Right cardiac atrium (tissue), 5 donors: ENCODE results near the gene TRAM2. TPM values are rescaled to one million over a fixed set of nuclear protein-coding genes. Genes with fewer than 3 reads are reported as not detected.

ENCODE experiments used
- ATAC-seq, 2 donors: fragments of 200-7000 bp; cut with Tn5 transposase; one replicate each; pipeline versions ENCODE4 v1.8.0 to v1.9.1; 2020; ENCODE audit warnings: moderate library complexity in 2 of 2, mild to moderate bottlenecking in 1 of 2
- DNase-seq, 3 donors: peaks; one replicate each; pipeline ENCODE4 v3.0.0-alpha.2; 2020
- H3K27ac ChIP-seq: one replicate; pipeline ENCODE4 v1.5.1; 2013; ENCODE audit warnings: mild to moderate bottlenecking, low read length, control low read depth, moderate library complexity
- H3K27me3 ChIP-seq: one replicate; pipeline ENCODE4 v1.6.1; 2013; ENCODE audit not compliant: control insufficient read depth, insufficient read depth
- H3K4me1 ChIP-seq: one replicate; pipeline ENCODE4 v1.6.1; 2013; ENCODE audit warnings: low read length; ENCODE audit not compliant: control insufficient read depth, insufficient read depth
- H3K4me3 ChIP-seq: one replicate; pipeline ENCODE4 v1.5.1; 2013; ENCODE audit warnings: low read length, control low read depth
- H3K9me3 ChIP-seq: one replicate; pipeline ENCODE4 v1.6.1; 2013; ENCODE audit warnings: low read length; ENCODE audit not compliant: control insufficient read depth
- WGBS: extraction: QIAGEN DNeasy Blood & Tissue Kit; methylation state at CpG from one replicate; pipeline ENCODE4 v1.1.7; 2013; 5-methylcytosine and 5-hydroxymethylcytosine counted together
- intact Hi-C, 4 donors: fragments of 100-400 bp; cut with DNase I; formaldehyde crosslinking; loops; one replicate each; pipeline versions ENCODE4 v1.11.0 to v1.14.0; 2022 to 2023
- polyA plus RNA-seq: library from polyadenylated mRNA; stranded (reverse); fragments of 200-250 nt; gene quantifications from one replicate; pipeline ENCODE4 v1.2.3, GENCODE V29; 2013
- total RNA-seq, 4 donors: library from RNA; stranded (reverse); fragmentation: NEBNext Ultra II Directional; extraction: Animal tissue kit (Norgen Biotek cat#: 25700); gene quantifications; one replicate each; pipeline ENCODE4 v1.2.1, GENCODE V29; 2021
- donor health status: healthy with polysubstance abuse.
- donor health status: DM: no; HTN: yes; CAD: no.
- donor health status: DM: no; HTN: no; CAD: no.
- donor health status: DM: no; HTN: yes; CAD: no; lungs with severe emphysema.
- donor health status: DM: yes; HTN: yes; CAD: no.

The TRAM2 gene
- total and polyA plus RNA-seq, 5 donors, result 7.1 to 18.2 (median 14.6) TPM

DNA sequence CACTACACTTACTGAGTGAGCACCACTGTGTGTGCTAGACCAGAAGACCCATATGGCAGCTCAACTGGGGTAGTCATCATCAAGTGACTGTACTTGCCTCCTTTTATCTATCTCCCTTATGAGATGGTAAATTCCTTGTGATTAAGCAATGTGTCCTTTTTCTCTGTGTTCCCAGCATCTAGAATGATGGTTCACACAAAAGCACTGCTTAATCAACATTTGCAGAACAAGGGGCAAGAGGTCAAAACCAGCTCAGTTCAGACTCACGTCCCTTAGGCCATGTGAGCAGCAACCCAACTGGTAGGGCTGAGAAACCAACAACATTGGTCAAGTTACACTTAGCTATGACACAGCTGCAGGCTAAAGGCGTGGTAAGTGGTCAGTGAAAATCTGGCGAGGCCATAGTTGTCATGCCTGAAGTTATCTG, 10.0 kb downstream of the TRAM2 start:
- Histone ChIP-seq H3K4me3 (no peak overlapping the region), H3K27me3 (no peaks in the 10 kb centered on the region), H3K9me3 (no peaks in the 10 kb centered on the region), H3K4me1 (peaks cover 31% of the 10 kb centered on the region), H3K27ac (peak overlapping the region; percentile 40)
- ATAC-seq (peak; percentile 59 to 67), DNase-seq (peak in 1 of 3 donors; percentile 33)
- intact Hi-C loops, result no loop called here
- 53% methylated on average over 3 of the region's 3 CpGs for WGBS

GRCh38 chr6:52566201-52566600, 10.7 kb downstream of the TRAM2 start:
- intact Hi-C loops, result no loop called here
- DNase-seq (no peak), ATAC-seq (no peak)
- WGBS, result 88% methylated on average over 2 of the region's 2 CpGs
- Histone ChIP-seq H3K27ac (no peak overlapping the region), H3K9me3 (no peaks in the 10 kb centered on the region), H3K27me3 (no peaks in the 10 kb centered on the region), H3K4me3 (no peak overlapping the region), H3K4me1 (peaks cover 31% of the 10 kb centered on the region)

DNA sequence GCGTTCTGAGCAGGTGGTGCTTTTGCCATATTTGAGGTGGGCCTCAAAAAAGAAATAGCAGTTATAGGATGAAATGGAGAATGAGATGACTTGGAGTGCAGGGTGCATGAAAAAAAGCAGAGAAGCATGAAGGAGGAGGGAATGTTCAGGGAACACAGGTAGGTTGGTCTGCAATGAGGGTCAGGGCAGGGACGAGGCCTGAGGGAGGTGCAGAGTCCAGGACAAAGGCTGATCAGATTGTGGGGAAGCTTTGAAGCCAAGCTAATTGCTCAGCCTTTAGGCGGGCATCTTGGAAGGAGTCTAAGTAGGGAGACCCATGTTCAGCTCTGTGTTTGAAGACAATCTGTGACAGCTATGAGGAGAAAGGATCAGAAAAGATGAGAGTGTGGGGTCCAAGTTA, 12.0 kb downstream of the TRAM2 start:
- H3K9me3 ChIP-seq, result no peaks in the 10 kb centered on the region
- peaks cover 31% of the 10 kb centered on the region for H3K4me1 ChIP-seq
- no peak overlapping the region for H3K27ac ChIP-seq
- DNase-seq, result no peak
- ATAC-seq, result no peak
- intact Hi-C loops, result no loop called here
- no peaks in the 10 kb centered on the region for H3K27me3 ChIP-seq
- H3K4me3 ChIP-seq, result no peak overlapping the region
- 95% methylated on average over 3 of the region's 3 CpGs for WGBS

DNA sequence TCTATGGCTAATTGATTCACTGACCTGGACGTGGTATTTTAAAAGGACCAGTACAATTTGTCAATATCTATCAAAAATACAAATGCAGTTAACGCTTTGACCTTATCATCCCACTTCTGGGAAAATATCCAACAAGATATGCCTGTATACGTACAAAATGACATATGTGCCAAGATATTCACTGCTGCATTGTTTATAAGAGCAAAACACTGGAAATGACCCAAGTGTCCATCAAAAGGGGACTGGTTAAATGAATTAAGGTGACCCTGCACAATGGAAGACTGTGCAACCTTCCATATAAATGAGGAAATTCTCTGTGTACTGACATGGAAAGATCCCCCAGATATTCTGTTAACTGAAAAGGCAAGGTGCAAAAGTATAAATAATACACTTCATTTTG, 13.9 kb downstream of the TRAM2 start:
- Histone ChIP-seq H3K9me3 (no peaks in the 10 kb centered on the region), H3K27me3 (no peaks in the 10 kb centered on the region), H3K27ac (no peak overlapping the region), H3K4me3 (no peak overlapping the region), H3K4me1 (peaks cover 29% of the 10 kb centered on the region)
- DNase-seq, result no peak
- 27% methylated on average over 3 of the region's 3 CpGs for WGBS
- no peak for ATAC-seq
- intact Hi-C loops, result no loop called here

- ATAC-seq (peak; percentile 40 to 74), DNase-seq (no peak)
- Histone ChIP-seq H3K9me3 (no peaks in the 10 kb centered on the region), H3K27me3 (no peaks in the 10 kb centered on the region), H3K4me1 (peaks cover 25% of the 10 kb centered on the region), H3K27ac (no peak overlapping the region), H3K4me3 (no peak overlapping the region)
- intact Hi-C loops, result no loop called here
- 31% methylated on average over 5 of the region's 5 CpGs for WGBS
Measured at GRCh38 chr6:52560462-52560861, 16.4 kb downstream of the TRAM2 start.

DNA sequence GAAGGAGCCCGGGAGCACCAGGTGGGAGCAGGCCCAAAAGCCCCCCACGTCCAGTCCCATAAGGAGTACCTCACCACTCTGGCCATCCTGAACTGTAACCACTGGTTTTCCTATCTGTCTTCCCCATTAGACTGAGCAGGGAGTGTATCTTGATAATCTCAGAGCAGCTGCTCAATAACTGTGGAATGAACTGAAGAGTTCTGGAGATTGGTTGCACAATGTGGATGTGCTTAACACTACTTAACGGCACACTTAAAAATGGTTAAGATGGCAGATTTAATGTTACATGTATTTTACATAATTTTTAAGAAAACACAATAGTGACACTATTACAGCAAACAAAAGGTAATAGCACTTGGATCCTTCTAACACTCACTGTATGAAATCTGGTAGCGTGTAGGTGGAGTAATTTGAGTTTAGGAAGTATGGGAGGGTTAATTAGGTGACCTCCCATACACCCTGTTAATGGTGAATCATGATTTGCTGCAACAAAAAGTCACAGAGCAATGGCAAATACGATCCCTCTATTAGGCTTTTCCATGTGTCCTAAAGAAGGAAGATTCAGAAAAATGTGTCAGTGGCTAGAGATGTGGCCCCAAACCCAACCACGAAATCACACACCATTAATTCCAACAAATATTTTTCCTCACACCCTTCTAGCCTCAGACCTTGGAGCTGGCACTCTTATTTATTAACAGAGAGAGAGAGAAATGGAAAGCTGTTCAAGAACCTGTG, 18.4 kb downstream of the TRAM2 start:
- peaks cover 11% of the 10 kb centered on the region for H3K4me1 ChIP-seq
- intact Hi-C loops, result no loop called here
- 74% methylated on average over 6 of the region's 6 CpGs for WGBS

DNA sequence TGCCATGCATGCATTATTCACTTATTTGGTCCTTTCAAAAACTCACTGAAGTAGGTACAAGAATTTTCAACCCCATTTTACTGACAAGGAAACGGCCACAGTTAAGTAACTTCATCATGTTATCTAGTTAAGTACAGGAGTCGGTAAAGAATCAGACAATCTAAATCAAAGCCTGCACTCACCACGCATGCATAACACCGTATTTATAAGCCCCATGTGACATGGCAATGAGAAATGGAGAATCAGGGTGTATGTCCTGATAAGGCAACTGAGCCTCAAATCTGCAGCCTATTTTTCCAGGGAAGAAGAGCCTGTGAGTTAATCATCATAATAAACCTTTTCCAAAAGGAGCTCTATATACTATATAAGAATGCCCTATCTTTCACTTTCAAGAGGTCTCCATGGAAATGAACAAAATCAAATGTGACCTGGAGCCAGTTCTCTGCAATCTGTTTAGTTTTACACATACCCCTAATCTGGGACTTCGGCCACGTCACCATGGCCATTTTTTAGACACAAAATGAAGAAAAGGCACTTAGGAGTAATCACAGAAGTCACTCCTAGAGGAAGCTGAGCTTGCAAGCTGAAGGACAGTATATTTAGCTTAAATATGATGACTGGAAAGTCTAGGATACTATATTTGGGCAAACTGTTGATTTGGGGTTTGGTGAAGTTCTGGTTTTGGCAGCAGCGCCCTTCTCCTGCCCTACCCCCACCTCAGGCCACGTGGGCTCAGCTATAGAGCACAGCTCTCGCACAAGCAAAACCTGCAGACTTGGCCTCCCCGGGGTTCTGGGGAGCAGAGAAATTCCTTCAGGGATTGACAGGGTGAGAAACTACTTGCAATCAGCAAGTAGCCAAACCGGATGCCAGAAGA, 19.2 kb downstream of the TRAM2 start:
- H3K4me1 ChIP-seq, result peaks cover 10% of the 10 kb centered on the region
- intact Hi-C loops, result no loop called here
- WGBS, result 47% methylated on average over 11 of the region's 11 CpGs
- H3K9me3 ChIP-seq, result no peaks in the 10 kb centered on the region
- peak; percentile 34 to 45 for ATAC-seq
- H3K27ac ChIP-seq, result no peak overlapping the region
- no peak for DNase-seq
- H3K4me3 ChIP-seq, result no peak overlapping the region
- no peaks in the 10 kb centered on the region for H3K27me3 ChIP-seq

More for the DNA sequence above, 18.4 kb downstream of the TRAM2 start:
- Histone ChIP-seq H3K4me3 (no peak overlapping the region), H3K27me3 (no peaks in the 10 kb centered on the region), H3K9me3 (no peaks in the 10 kb centered on the region), H3K27ac (no peak overlapping the region)
- peak; percentile 32 to 39 for ATAC-seq
- DNase-seq, result no peak

GRCh38 chr6:52555518-52556233, 21.2 kb downstream of the TRAM2 start:
- no peak for ATAC-seq
- intact Hi-C loops, result no loop called here

GRCh38 chr6:52554684-52555280, 22.1 kb downstream of the TRAM2 start:
- 92% methylated on average over 6 of the region's 6 CpGs for WGBS
- H3K27ac ChIP-seq, result no peak overlapping the region
- intact Hi-C loops, result no loop called here
- no peak overlapping the region for H3K4me3 ChIP-seq
- DNase-seq, result no peak
- H3K27me3 ChIP-seq, result no peaks in the 10 kb centered on the region
- no peaks in the 10 kb centered on the region for H3K9me3 ChIP-seq
- H3K4me1 ChIP-seq, result peaks cover 28% of the 10 kb centered on the region
- no peak for ATAC-seq

More at GRCh38 chr6:52555518-52556233, 21.2 kb downstream of the TRAM2 start:
- H3K9me3 ChIP-seq, result no peaks in the 10 kb centered on the region
- WGBS, result 62% methylated on average over 5 of the region's 5 CpGs
- no peaks in the 10 kb centered on the region for H3K27me3 ChIP-seq
- peaks cover 23% of the 10 kb centered on the region for H3K4me1 ChIP-seq
- H3K27ac ChIP-seq, result no peak overlapping the region
- H3K4me3 ChIP-seq, result no peak overlapping the region
- DNase-seq, result no peak

DNA sequence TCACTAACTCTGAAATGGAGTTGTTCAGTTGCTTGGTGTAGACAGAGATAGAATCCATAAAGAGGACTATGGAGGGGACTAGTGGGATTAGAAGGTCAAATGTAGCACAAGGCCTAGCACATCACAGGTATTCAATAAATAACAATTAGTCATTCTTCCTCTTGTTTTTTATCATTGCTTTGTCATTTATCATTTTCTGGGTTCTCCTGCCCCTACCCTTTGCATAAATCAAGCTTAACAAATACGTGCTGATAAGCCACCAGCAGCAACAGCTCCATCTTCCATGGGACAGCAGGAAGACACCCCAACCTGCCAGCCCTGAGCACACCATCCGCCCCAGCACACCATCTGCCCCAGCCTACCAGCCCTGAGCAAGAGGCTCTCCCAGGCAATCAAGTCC, 23.1 kb downstream of the TRAM2 start:
- Histone ChIP-seq H3K4me1 (peaks cover 28% of the 10 kb centered on the region), H3K4me3 (no peak overlapping the region), H3K27me3 (no peaks in the 10 kb centered on the region), H3K9me3 (no peaks in the 10 kb centered on the region), H3K27ac (no peak overlapping the region)
- DNase-seq, result no peak
- intact Hi-C loops, result no loop called here
- ATAC-seq, result no peak
- 85% methylated on average over 2 of the region's 2 CpGs for WGBS
